HT1080 (cell line): ENCODE measurements around the gene KLHL29. TPM values are rescaled to one million over a fixed set of nuclear protein-coding genes. Genes with fewer than 3 reads are reported as not detected.
A peak's percentile ranks its signal among the peaks of the same experiment; 100 is the strongest.

Experiments
- DNase-seq: peaks from one replicate; pipeline ENCODE4 v3.0.0-alpha.2; 2015; ENCODE audit warnings: low read depth
- total RNA-seq: library from RNA; depleted of rRNA; stranded (reverse); fragments of >200 nt; shearing (Covaris generic); gene quantifications from 2 replicates; pipeline ENCODE4 v1.2.3, GENCODE V29; 2014

Gene KLHL29
- total RNA-seq, 1 experiment from 2014 or later, result 6.8 TPM

DNA sequence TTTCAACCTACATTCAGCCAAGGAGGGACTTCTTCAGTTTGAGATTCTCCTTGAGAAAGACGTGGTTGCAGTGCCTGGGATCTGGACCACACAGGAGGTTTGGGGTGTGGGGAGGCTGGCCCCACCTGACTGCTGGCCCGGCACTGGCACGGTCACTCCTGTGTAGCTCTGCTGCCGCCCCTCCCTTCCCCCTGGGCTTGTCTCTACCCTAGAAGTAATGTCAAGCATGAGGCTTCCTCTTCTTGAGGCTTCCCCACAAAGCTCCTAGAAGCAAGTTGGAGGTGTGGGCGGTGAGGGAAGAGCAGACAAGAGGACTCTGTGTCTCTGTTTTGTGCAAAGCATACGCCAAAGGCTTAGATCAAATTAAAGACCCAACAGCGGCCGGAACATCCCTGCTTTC, 8.7 kb downstream of the KLHL29 start:
- DNase-seq, result no peak

DNA sequence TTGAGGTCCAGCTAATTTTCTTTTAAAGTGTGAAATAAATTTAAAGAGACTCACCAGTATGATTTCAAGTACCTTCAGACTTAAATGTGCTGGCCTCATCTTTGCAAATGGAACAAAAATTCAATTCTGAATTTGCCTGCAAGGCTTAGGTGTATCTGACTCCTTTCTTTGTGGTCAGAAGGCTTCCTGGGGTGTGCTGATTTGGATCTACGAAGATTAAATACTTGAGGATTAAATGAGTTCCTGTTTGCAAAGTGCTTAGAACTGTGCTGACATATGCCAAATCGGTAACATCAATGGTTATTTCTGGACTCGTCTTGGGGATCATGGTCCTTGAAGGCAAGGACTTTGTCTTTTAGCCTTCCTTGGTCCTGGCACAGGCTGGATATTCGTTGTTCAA, 9.7 kb downstream of the KLHL29 start:
- DNase-seq, result no peak

DNA sequence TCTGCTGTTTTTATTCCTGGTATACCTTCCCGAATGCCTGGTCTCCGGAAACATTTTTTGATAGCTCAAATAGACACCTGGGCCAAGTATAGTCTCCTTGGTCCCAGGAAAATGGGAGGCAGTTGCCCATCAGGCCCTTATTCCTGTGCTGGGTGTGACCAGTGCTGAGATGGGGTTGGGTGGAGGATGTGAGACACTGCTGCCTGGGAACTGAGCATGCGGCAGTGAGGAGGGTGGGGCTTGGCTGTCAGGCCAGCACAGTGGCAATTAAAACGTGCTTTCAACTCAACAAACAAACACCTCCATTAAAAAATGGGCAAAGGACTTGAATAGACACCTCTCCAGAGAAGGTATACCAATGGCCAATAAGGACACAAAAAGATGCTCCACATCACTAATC, 12.5 kb downstream of the KLHL29 start:
- no peak for DNase-seq

DNA sequence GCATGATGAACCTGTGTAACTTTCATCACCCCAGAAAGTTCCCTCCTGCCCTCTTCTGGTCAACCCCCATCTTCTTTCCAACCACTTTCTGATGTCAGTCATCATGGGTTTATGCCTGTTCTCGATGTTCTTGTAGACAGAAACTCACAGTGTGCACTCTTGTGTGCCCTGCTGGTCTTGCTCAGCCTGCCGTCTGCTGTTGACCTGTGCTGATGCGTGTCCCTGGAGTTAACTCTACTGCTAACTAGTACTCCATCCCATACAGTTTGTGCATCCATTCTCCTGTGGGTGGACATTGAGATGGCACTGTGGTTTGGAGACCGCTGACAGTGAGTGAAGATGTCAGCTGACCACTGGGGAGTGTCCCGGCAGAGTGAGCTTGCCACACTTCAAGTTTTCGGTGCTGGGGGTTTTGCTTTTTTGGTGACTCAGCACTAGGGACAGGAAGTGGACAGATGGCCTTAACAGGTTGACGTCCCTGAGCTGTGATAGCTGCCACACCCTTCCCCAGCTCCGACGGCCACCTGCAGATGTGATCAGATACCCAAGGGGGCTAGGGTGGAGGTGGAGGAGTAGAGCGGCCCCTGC, 14.8 kb downstream of the KLHL29 start:
- no peak for DNase-seq

DNA sequence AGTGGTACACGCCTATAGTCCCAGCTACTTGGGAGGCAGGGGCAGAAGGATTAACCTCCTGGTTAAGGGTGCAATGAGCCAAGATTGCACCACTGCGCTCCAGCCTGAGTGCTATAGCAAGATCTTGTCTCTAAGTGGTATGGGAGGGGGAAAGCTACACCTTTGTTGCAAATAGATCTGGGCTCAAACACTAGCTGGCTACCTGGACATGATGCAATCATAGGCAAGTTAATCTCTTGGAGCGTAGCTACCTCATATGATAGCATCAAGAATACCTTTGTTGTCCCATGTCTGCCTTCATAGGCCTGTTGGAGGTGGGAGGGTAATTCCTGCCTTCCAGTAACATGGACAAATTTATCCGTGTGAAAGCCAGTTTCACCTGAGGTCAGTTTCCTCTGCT, 15.7 kb downstream of the KLHL29 start:
- no peak for DNase-seq

DNA sequence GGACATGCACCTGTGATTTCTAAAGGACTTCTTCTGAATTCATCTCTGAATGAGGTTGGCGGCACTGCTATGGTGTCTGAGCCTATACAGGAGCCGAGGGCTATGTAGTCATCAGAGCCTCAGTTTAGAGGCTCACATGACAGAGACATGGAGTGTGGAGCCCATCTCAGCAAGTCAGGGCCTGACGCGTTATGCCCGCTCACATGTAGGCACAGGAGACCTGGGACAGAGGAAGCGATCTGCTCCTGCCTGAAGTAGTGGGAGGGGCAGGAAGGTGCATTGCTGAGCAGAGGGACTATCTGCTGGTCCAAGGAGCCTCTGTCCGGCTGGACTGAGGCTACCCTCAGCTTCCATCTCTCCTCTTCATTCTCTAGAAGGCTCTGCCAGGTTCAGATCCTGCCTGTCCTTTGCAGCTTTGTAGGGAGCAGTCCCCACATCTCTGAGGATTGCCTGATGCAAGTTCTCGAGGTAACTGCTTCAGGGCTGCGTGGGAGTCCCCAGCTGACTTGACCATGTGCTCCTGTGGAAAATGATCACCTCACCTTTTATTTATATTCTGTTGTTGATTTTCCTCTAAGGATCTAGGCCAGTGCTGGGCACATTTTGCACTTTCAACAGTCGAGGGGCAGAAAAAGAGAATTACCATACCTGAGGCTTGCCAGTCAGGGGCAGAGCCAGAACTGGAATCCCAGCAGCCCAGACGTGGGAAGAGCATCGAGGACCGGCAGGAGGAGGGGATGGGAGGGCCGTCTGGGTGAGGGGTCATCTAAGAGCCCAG, 16.6 kb downstream of the KLHL29 start:
- DNase-seq, result no peak

DNA sequence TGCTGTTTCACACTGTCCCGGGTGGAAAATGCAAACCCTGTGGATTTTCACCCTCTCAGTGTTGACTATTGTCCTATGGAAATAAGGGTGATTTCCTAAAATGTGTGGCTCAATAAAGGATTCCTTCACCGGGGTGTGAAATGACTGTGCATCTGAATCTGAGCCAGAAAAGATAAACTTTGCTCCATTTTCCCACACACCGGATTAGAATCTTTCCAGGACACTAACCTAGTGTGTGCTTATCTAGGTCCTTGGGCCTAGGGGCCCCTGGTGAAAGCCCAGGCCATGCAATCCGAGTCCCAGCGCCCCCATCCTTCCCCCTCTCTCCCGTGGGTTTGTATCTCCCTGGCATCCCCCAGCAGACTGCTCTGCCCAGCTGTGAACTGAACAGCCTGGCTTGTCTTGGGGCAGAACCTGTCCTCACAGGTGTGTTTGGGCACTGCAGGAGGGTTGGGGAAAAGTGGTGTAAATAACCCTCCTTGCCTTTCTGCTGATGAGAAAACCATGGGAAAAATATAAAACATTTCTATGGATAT, 17.3 kb downstream of the KLHL29 start:
- no peak for DNase-seq

DNA sequence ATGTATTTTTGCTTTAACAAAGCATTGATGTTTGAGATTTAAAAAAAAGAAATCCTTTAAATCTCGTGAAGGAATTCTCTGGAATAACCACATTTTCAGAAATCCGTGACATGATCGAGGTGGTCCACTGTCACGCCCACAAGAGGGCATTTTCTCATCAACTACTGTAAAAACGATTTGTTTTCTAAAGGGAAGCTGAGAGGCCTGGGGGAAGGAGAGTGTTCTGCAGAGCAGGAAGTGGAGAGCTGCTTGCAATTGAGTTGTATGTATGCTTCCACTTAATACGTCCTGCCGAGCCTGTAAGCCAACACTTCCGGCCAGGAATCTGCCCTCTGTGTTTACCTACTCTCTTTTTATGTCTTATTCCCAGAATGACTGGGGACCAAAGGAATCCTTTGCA, 19.4 kb downstream of the KLHL29 start:
- peak; percentile 90 for DNase-seq

DNA sequence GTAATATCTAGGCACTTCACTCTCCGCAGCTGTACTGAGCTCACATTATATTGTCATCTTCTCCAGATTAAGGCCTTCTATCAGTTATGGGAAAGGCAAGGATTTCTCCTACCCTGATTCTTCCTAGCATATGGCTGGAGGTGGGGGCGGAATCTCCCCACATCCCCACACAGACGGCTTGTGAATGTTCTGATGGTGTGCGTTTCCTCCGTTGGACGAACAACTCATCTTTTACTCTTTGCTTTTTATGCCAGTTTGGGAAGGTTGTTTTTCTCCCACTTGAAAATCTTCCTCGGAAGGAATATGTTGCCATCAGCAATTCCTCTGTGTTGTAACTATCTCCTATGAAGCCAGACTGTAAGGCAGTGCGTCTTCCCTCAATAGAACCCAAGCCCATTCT, 24.3 kb downstream of the KLHL29 start:
- no peak for DNase-seq

DNA sequence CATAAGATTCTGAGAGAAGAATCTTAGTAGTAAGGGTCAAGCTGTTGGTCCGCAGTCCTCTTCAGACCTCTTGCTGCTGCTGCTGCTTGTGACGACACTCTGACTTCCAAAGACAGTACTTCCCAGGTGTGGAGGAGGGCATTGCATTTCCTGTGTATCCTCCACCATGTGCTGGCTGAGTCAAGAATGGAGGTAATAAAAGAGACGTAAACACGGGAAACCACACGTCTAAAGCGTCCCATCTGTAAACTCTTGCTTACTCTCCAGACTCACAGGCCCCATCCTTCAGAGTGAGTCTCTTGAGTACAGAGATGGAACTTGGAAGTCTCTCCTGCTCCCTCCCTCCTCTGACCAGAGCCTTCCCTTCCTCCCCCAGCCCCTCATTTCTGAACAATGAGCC, 25.6 kb downstream of the KLHL29 start:
- no peak for DNase-seq

DNA sequence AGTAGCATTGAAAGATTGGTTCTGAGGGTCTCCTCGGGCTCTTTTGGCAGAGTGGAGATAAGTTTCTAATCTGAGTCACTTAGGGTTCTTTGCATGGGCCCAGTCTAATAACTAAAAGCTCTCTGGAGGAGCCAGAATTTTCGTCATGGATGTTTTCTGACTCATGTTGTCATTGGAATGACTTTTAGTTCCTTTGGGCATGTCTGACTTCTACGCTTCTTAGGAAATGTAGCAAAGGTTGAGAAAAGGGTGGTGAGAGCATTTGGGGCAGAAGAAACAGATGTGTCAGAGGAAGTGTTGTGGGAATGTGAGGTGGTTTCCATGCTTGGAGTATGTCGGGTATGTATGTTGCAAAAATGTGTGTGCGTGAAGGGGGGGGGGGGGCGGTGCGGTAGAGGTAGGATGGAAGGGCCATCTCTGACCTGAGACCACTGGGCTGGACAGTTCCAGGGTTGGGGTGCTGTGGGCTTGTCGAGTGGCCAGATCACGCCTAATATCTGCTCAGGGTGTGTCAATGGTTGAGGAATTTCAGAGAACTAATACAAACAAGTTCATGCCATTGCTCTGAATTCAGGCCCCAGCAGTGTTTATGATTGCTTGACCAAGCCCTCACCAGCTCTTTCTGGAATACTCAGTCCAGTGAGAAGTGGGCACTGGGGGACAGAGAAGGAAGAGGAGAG, 26.9 kb downstream of the KLHL29 start:
- DNase-seq, result peak; percentile 91

DNA sequence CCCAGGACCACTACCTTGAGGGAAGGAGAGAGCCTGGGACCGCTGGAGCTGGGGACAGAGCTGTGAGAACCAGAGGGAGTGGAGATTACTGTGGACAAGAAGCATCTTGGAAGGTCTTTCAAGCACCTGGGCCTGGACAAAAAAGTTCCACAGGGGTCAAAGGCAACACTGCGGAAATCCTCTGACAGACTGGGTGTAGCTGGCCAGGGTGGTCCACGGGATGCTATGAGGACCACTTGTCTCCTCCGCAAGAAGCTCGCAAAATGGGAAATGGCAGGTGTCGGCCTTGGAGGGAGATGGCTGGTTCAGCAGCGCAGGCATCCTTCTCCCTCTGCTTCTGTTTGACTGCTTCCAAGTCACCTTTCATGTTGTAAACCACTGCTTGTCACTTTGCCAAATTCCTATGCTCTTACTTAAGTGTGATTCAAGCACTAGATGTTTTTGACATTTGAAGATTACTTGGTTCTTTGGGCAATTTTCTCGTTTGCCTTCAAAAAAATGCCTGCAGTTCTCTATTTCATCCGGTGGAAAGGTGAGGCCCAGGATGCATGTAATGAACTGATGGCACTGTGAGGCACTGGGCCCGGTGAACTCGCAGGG, 27.7 kb downstream of the KLHL29 start:
- DNase-seq, result peak; percentile 76

DNA sequence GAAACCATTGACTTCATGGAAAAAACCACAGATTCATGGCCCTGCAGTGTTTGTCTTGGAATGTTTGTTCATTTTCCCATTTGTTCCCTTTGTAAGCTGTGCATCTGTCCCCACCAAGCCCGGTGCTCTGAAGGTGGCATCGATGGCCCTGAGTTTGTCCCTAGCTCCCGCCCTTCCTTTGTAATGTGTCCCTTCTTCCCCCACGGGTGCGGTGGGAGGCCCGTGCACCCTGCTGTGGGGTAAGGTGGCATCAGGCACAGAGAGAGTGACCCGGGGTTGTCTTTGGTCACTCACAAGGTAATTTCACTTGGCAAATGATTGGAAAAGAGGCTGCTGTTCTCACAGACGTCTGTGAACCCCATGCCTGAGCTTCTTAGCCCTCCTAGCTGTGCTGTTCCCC, 28.7 kb downstream of the KLHL29 start:
- DNase-seq, result no peak

DNA sequence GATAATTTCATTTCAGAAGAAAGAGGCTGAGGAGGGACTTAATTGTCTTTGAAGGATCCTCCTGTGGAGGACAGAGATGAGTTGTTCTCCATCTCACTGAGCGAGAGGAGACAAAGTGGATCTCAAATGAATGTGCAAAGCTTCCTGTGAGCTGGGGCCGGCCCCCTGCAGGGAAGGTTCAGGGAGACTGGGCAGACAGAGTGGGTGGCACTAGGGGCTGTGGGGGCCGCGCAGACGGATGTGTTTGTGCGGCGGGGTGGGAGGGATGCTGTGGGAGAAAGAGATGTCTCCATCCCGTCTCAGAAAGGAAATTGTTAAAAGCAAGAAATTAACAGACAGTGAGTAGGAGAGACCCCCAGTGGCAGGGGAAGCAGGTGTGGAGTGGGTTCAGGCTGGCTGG, 29.1 kb downstream of the KLHL29 start:
- DNase-seq, result no peak

DNA sequence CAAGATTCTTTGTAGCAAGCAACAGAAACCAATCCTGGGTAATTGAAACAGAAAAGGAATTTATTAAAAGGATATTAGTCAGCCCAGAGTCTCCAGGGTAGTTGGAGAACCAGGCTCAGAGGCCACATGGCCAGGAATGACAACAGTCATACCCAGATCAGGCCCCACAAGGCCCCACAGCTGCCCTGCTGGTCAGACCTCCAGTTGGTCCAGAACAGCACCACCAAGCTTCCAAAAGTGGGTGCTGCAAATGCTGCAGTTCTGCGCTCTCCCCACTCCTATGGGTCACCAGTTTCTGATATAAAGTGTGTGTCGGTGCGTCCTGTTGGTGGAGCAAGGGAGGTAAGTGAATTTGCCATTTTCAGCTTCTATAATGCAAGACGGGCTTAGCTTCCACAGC, 29.9 kb downstream of the KLHL29 start:
- DNase-seq, result peak; percentile 45

DNA sequence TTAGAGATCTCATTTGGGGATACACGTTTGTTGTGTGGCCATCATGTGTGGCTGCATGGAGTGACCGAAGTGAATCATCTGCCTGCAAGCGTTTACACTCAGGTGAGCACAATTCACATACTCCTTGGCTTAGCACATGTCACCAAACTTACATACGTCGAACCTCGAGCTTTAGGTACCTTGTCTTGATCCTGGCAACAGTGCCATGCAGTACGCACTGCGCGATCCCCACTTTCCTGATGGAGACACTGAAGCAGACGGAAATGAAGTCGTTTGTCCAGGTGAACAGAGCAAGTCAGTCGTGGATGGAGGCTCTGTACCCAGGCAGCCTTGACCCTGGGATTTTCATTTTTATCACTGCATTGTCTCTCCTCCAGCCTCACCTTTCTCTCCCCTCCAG, 32.3 kb downstream of the KLHL29 start:
- no peak for DNase-seq

DNA sequence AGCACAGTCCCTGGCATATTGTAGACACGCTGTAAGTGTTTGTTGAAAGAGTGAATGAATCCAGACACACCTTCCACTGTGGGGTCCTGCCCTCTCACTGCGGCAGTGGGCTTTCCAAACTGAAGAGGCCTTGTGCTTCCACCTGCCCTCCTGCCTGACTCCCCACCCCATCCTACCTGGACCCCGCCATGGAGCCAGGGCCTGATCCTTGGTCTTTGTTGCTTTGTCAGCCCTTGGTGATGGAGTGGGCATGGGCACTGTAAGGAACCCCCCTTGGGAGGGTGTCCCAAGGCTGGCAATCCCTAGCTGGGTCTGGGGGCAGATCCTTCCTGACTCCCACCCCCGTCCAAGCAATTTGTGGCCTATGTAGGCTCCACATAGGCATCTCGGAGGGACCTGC, 33.1 kb downstream of the KLHL29 start:
- DNase-seq, result no peak

DNA sequence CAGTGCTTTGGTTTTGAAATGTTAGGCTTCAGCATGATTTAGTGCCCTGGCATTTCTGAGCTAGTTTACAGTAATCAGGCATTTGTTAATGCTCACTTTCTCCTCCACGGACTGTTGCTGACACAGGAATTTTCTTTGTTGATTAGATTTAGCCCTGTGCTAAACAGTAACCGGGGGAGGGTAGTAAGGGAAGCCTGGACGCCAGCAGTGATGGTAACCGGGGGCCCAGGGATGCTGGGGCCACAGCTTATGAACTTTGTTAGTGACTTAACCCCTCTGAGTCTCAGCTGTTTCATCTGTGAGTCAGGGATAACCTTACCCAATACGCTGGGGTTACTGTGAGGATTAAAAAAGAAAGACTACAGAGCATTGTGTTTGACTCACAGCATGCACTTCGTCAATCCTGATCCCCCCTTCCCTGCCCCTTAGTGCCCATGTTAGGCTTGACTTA, 33.5 kb downstream of the KLHL29 start:
- DNase-seq, result peak; percentile 69

DNA sequence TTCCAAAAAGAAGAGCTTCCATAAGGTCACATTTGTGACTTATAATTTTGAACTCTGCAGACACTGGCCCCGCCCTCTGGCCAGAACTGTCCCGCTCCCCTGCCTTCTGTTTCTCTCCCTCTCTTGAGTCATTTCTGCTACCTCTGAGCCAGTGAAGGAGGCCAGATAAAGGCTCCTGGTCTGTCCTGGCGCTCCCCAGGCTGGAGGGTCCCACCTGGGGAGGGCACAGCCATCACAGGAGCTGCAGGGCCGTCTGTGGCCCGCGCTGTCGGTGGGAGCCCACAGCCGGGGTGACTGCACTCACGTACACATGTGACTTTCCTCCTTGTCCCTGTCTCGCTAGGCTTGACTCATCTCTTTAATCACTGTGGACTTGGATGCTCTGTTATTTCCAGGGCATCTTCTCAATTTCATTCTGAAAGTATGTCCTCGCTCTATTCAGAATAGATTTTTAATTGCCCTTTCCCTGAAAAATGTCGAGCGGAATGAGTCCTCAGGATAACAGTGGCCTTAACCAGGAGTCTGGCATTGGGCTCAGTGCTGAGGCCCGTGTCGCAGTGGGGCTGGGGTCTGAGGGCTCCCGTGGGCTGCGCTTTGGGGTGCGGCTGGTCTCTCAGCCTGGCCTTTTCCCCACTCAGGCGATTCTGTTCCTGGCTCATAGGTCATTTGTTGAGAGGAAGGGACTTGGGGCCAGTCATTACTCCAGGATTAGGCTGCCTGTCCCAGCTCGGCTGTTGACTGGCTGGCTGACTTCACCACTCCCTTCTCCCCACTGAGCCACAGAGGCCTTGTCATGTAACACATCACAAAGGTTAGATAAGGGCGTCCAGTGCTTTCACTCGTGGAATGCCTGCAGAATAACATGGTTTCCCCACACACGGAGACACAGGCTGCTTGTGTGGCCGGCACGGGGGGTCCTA, 34.5 kb downstream of the KLHL29 start:
- DNase-seq, result no peak

DNA sequence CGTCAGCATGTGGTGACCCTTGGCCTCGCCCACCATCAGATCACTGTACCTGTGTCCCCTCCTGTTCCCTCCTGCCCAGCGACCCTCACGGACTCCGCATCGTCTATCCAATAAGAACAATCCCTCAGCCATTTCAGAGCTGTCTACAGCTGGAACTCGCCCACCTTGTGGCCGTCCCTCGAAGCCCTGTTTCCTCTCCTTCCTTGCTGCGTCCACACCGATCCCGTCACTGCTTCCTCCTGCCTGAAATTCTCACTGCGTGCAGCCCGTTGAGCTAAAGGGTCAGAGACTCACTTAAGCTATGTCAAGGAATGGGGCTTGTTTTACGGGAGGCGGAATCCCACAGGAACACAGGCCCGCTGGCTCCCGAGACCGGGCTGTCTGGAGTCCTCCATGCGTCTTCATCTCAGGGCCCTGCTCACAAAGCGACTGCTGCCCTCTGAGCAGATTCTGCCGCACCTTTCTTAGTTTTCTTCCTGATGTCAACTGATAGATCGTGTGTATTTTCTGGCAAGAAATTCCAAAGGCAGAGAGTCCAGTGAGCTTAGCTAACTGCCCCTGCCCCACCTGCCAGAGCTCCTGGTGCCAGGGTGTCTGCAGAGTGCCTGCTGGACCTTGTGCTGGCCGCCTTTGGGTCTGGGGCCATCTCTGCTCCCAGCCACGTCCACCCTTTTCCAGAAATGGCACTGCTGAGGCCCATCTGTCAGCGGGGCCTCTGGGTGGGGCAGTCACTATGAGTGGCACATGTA, 35.3 kb downstream of the KLHL29 start:
- no peak for DNase-seq
